Epithelial cell of esophagus (primary cell): ENCODE data around the gene STAB2.

Source experiments
- DNase-seq: peaks from one replicate; pipeline ENCODE4 v3.0.0; 2010; ENCODE audit warnings: low read depth
- H3K4me3 ChIP-seq: 2 replicates; pipeline ENCODE4 v1.5.1; 2011; ENCODE audit warnings: mild to moderate bottlenecking, low read length, control low read depth
- TF ChIP-seq, protein P1 (sequence below): IDR thresholded peaks from 2 replicates; pipeline ENCODE4 v1.5.1; 2011; ENCODE audit warnings: low read depth, mild to moderate bottlenecking, low read length, control low read depth, inconsistent platforms; ENCODE audit not compliant: insufficient read depth; ENCODE audit errors: missing control alignments

STAB2 gene

DNA sequence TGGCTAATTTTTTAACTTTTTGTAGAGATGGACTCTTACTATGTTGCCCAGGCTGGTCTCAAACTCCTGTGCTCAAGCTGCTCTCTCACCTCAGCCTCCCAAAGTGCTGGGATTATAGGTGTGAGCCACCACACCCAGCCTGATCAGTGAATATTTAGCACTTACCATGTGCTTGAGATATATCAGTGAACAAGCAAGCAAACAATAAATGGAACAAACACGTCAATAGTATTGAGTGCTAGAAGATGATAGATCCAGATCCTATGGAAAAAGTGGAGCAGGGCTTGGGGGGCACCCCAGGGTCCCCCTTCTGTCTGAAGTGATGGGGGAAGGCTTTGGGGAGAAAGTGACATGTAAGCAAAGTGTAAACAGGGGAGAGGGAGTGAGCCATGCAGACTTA lies 170.2 kb downstream of the STAB2 start:
- no peak for DNase-seq
- no peak overlapping the region for H3K4me3 ChIP-seq
- TF ChIP-seq, protein P1, sequence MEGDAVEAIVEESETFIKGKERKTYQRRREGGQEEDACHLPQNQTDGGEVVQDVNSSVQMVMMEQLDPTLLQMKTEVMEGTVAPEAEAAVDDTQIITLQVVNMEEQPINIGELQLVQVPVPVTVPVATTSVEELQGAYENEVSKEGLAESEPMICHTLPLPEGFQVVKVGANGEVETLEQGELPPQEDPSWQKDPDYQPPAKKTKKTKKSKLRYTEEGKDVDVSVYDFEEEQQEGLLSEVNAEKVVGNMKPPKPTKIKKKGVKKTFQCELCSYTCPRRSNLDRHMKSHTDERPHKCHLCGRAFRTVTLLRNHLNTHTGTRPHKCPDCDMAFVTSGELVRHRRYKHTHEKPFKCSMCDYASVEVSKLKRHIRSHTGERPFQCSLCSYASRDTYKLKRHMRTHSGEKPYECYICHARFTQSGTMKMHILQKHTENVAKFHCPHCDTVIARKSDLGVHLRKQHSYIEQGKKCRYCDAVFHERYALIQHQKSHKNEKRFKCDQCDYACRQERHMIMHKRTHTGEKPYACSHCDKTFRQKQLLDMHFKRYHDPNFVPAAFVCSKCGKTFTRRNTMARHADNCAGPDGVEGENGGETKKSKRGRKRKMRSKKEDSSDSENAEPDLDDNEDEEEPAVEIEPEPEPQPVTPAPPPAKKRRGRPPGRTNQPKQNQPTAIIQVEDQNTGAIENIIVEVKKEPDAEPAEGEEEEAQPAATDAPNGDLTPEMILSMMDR: no peak

GRCh38 chr12:103758310-103759089 lies 171.4 kb downstream of the STAB2 start:
- H3K4me3 ChIP-seq: no peak overlapping the region
- DNase-seq: no peak
- TF ChIP-seq, protein P1: no peak

DNA sequence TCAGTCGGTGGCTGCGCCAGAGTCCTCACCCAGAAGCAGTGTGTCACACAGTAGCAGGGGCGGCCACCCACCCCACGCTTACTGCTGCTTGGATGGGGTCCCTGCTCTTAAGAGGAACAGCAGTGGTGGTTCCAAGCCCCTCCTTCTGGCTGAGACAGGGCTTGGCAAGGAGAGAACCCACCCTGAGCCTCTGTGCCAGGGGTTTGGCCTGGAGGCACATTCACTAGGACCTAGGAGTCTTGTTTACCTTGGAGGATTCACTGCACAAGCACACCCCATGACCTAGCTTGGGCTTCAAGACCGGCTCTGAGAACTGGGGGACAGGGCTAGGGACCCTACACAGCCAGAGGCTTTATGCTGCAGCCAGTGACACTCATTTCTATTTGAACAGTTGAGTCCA lies 175.4 kb downstream of the STAB2 start:
- DNase-seq: no peak
- H3K4me3 ChIP-seq: no peak overlapping the region
- TF ChIP-seq, protein P1: no peak

GRCh38 chr12:103765322-103765721 lies 178.2 kb downstream of the STAB2 start:
- TF ChIP-seq, protein P1: no peak
- no peak overlapping the region for H3K4me3 ChIP-seq
- DNase-seq: no peak

- TF ChIP-seq, protein P1: no peak
- no peak overlapping the region for H3K4me3 ChIP-seq
- DNase-seq: no peak
Observed at GRCh38 chr12:103766028-103766427, 179.0 kb downstream of the STAB2 start.

- DNase-seq: no peak
- H3K4me3 ChIP-seq: no peak overlapping the region
- TF ChIP-seq, protein P1: no peak
Observed at GRCh38 chr12:103768467-103769123, 181.5 kb downstream of the STAB2 start.

DNA sequence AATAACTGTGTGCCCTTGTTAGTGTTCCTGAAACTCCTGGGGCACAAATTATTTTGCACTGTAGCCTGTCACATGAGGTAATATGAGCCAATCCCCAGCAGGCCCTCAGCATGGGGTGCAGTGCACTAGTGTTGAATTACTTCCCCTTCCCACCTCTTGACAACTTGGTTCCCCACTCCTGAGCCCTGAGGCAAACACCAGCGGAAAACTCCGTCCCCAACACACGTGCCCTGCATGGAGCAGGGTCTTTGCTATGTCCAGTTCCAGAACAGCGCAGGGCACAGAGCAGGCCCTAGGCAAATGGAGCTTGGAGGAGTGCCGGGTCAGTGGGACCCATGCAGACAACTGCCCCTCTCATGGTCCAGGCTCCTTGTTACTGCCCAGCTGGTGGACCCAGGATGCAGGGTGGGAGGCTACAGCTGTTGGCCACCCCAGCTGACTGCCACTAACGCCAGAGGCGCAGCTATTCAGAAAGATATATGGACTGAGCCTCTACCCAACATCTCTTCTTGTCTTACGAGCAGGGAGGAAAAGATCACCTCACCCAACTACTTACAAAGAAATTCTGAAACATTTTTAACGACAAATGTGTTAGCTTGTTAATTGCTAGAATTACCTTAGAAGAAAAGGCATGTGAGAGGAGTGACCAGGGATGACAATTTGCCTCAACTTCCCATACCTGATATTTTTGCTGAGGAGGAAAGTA lies 182.3 kb downstream of the STAB2 start:
- DNase-seq: no peak
- H3K4me3 ChIP-seq: no peak overlapping the region
- TF ChIP-seq, protein P1: no peak
